IMR-90 (cell line): ENCODE results near the gene STX1B. TPM values are rescaled to one million over a fixed set of nuclear protein-coding genes. Genes with fewer than 3 reads are reported as not detected.

Experiments used
- ATAC-seq: fragments of 200-7000 bp; cut with Tn5 transposase; 2 replicates; pipeline ENCODE4 v1.9.1; 2020; ENCODE audit warnings: low read depth, mild to moderate bottlenecking, moderate library complexity
- BruUV-seq: library from RNA; stranded (reverse); fragments of 400-500 nt; replicated peaks from 2 replicates; lab custom pipeline; 2021; lab: Mats Ljungman, UMichigan
- CTCF ChIA-PET: fragments of 300-600 bp; formaldehyde crosslinking; extraction: SDS; loops from one replicate; lab custom pipeline; 2021; ENCODE audit warnings: antibody characterized with exemption; lab: Yijun Ruan, JAX
- POLR2A ChIA-PET: fragments of 300-600 bp; sonication (Branson Sonifier 250); formaldehyde crosslinking; loops from one replicate; lab custom pipeline; 2022; ENCODE audit warnings: antibody characterized with exemption; ENCODE audit not compliant: unreplicated experiment; lab: Charles Lee
- DNase-seq: peaks from one replicate; pipeline ENCODE4 v3.0.0; 2013
- H2AFZ ChIP-seq: replicated peaks from 2 replicates; pipeline ENCODE3; 2013; ENCODE audit warnings: low read length, mild to moderate bottlenecking; ENCODE audit not compliant: poor library complexity
- H2AK5ac ChIP-seq: 2 replicates; pipeline ENCODE4 v1.6.1; 2013; ENCODE audit warnings: low read depth, low read length, inconsistent platforms
- H2AK9ac ChIP-seq: replicated peaks from 2 replicates; pipeline ENCODE3; 2013; ENCODE audit warnings: mild to moderate bottlenecking, low read depth, low read length, moderate library complexity; ENCODE audit not compliant: poor library complexity
- H2BK120ac ChIP-seq: 2 replicates; pipeline ENCODE4 v1.6.1; 2013; ENCODE audit warnings: low read depth, low read length, inconsistent platforms
- H2BK15ac ChIP-seq: 3 replicates; pipeline ENCODE4 v1.6.1; 2013; ENCODE audit warnings: low read depth, low read length, inconsistent platforms
- H2BK20ac ChIP-seq: 2 replicates; pipeline ENCODE4 v1.6.1; 2013; ENCODE audit warnings: low read depth, mild to moderate bottlenecking, inconsistent platforms, low read length, moderate library complexity
- H2BK5ac ChIP-seq: 2 replicates; pipeline ENCODE4 v1.6.1; 2013; ENCODE audit warnings: mild to moderate bottlenecking, low read depth, low read length, inconsistent platforms; ENCODE audit not compliant: poor library complexity, severe bottlenecking
- H3K14ac ChIP-seq: replicated peaks from 2 replicates; pipeline ENCODE4 v1.6.1; 2013; ENCODE audit warnings: low read depth, low read length, inconsistent platforms
- H3K18ac ChIP-seq: 2 replicates; pipeline ENCODE4 v1.6.1; 2013; ENCODE audit warnings: low read depth, low read length, control low read depth
- H3K23ac ChIP-seq: 2 replicates; pipeline ENCODE4 v1.6.1; 2013; ENCODE audit warnings: low read depth, low read length, inconsistent platforms
- H3K27ac ChIP-seq: 2 replicates; pipeline ENCODE4 v1.5.1; 2013; ENCODE audit warnings: mild to moderate bottlenecking, control low read depth, low read length; ENCODE audit not compliant: insufficient read depth
- H3K27me3 ChIP-seq: 2 replicates; pipeline ENCODE4 v1.6.1; 2013; ENCODE audit warnings: low read length; ENCODE audit not compliant: control insufficient read depth, insufficient read depth
- H3K36me3 ChIP-seq: 2 replicates; pipeline ENCODE4 v1.6.1; 2013; ENCODE audit warnings: low read length, mixed read lengths; ENCODE audit not compliant: control insufficient read depth, insufficient read depth
- H3K4ac ChIP-seq: 2 replicates; pipeline ENCODE4 v1.6.1; 2013; ENCODE audit warnings: low read depth, low read length, inconsistent platforms
- H3K4me1 ChIP-seq: 2 replicates; pipeline ENCODE4 v1.6.1; 2013; ENCODE audit warnings: low read length, mixed read lengths; ENCODE audit not compliant: control insufficient read depth, insufficient read depth
- H3K4me2 ChIP-seq: 2 replicates; pipeline ENCODE4 v1.6.1; 2013; ENCODE audit warnings: low read depth, mild to moderate bottlenecking, control low read depth, low read length, moderate library complexity
- H3K4me3 ChIP-seq: 2 replicates; pipeline ENCODE4 v1.5.1; 2013; ENCODE audit warnings: low read depth, mild to moderate bottlenecking, control low read depth, low read length, moderate library complexity; ENCODE audit not compliant: insufficient read depth
- H3K56ac ChIP-seq: 2 replicates; pipeline ENCODE4 v1.6.1; 2013; ENCODE audit warnings: low read length, inconsistent platforms; ENCODE audit not compliant: insufficient read depth; ENCODE audit errors: extremely low read depth
- H3K79me1 ChIP-seq, 2 experiments: 2 replicates each; pipeline ENCODE4 v1.6.1; 2013; ENCODE audit warnings: low read length in 2 of 2, inconsistent platforms in 1 of 2, low read depth in 1 of 2
- H3K9ac ChIP-seq: 2 replicates; pipeline ENCODE4 v1.6.1; 2013; ENCODE audit warnings: low read depth, low read length, control low read depth
- H3K9me1 ChIP-seq: 2 replicates; pipeline ENCODE4 v1.6.1; 2013; ENCODE audit warnings: low read length, inconsistent platforms; ENCODE audit not compliant: insufficient read depth
- H3K9me3 ChIP-seq: 2 replicates; pipeline ENCODE4 v1.6.1; 2013; ENCODE audit warnings: low read length; ENCODE audit not compliant: control insufficient read depth, insufficient read depth
- H4K20me1 ChIP-seq: 2 replicates; pipeline ENCODE4 v1.6.1; 2013; ENCODE audit warnings: low read length, inconsistent platforms; ENCODE audit not compliant: insufficient read depth
- H4K5ac ChIP-seq: 2 replicates; pipeline ENCODE4 v1.6.1; 2013; ENCODE audit warnings: mild to moderate bottlenecking, low read depth, low read length, control low read depth
- H4K8ac ChIP-seq, 2 experiments: 2 replicates each; pipeline ENCODE4 v1.6.1; 2013; ENCODE audit warnings: low read depth in 2 of 2, low read length in 2 of 2, control low read depth in 1 of 2, inconsistent platforms in 1 of 2
- H4K91ac ChIP-seq: 2 replicates; pipeline ENCODE4 v1.6.1; 2013; ENCODE audit warnings: low read depth, low read length, inconsistent platforms; ENCODE audit not compliant: insufficient read depth
- CEBPB ChIP-seq: IDR thresholded peaks from 2 replicates; pipeline ENCODE4 v1.6.1; 2012; ENCODE audit warnings: low read depth, low read length, improper control_type of control experiment
- FOS ChIP-seq: fragments of 150-350 bp; IDR thresholded peaks from 2 replicates; pipeline ENCODE4 v1.6.1; 2016; ENCODE audit warnings: low read depth, low read length
- MXI1 ChIP-seq: IDR thresholded peaks from 2 replicates; pipeline ENCODE4 v1.6.1; 2012; ENCODE audit warnings: low read depth, mild to moderate bottlenecking, low read length, moderate library complexity, borderline replicate concordance
- NFE2L2 ChIP-seq: fragments of 150-350 bp; IDR thresholded peaks from 2 replicates; pipeline ENCODE4 v1.6.1; 2016; ENCODE audit warnings: low read depth, mild to moderate bottlenecking, low read length
- POLR2A ChIP-seq: IDR thresholded peaks from 2 replicates; pipeline ENCODE4 v1.6.1; 2012; ENCODE audit warnings: mild to moderate bottlenecking, low read depth, low read length
- RAD21 ChIP-seq: IDR thresholded peaks from 2 replicates; pipeline ENCODE4 v1.6.1; 2012; ENCODE audit warnings: low read length, improper control_type of control experiment
- WGBS, 2 experiments: methylation state at CpG; one replicate each; pipeline versions ENCODE4 v1.1.5 to v1.1.7; 2013; ENCODE audit warnings: missing lambda C conversion rate in 2 of 2; ENCODE audit not compliant: insufficient read length in 1 of 2; ENCODE audit errors: extremely low coverage in 2 of 2; 5-methylcytosine and 5-hydroxymethylcytosine counted together
- dilution Hi-C: fragments of 300-500 bp; cut with HindIII; formaldehyde crosslinking; loops from one replicate; pipeline ENCODE4 v1.14.3; 2018; ENCODE audit warnings: low sequenced_read_pairs; ENCODE audit not compliant: unreplicated experiment
- in situ Hi-C: fragments of 300-500 bp; cut with MboI; formaldehyde crosslinking; loops from 3 replicates; pipeline ENCODE4 v1.14.3; 2019; ENCODE audit warnings: low sequenced_read_pairs, inconsistent platforms, mixed read lengths
- intact Hi-C: fragments of 100-400 bp; cut with micrococcal nuclease; formaldehyde crosslinking; loops from 2 replicates; pipeline ENCODE4 v1.10.0; 2022
- polyA plus RNA-seq, 3 experiments: library from polyadenylated mRNA; depleted of rRNA; stranded (reverse); fragments of >200 nt; gene quantifications; 2 replicates each; pipeline ENCODE4 v1.2.3, GENCODE V29; 2012; ENCODE audit warnings: low replicate concordance in 1 of 3
- total RNA-seq: library from RNA; depleted of rRNA; stranded (reverse); fragments of >200 nt; gene quantifications from 2 replicates; pipeline ENCODE4 v1.2.3, GENCODE V29; 2012

Gene STX1B
- total and polyA plus RNA-seq, 2 of the 4 experiments (the other 2 are of a cell fraction), result 3.9 to 14.9 TPM

GRCh38 chr16:31008551-31008950, 1.9 kb downstream of the STX1B start:
- no peak overlapping the region; the same call in 1 of the 2 replicates for H3K27ac ChIP-seq
- dilution Hi-C loops (no loop called here), intact Hi-C loops (no loop called here), in situ Hi-C loops (no loop called here)
- H2BK20ac ChIP-seq, result peak overlapping the region; percentile 60
- H3K9ac ChIP-seq, result no peak overlapping the region
- peak overlapping the region; percentile 64 for H2BK120ac ChIP-seq
- peak overlapping the region; percentile 94 for H2AK5ac ChIP-seq
- peak overlapping the region; percentile 70; the same call in 1 of the 3 replicates for H2BK15ac ChIP-seq
- peak overlapping the region; percentile 56 for H2AK9ac ChIP-seq
- H2AFZ ChIP-seq, result no peak overlapping the region
- peak overlapping the region; percentile 50 to 64; a peak in 3 of 4 replicates for H4K8ac ChIP-seq
- peak overlapping the region; percentile 55; the same call in 1 of the 2 replicates for H3K14ac ChIP-seq
- 0 out of 2 replicates have a peak, but pooled peaks cover 5% of the 10 kb centered on the region for H3K9me1 ChIP-seq
- H3K9me3 ChIP-seq, result no peaks in the 10 kb centered on the region
- peak overlapping the region; percentile 18; the same call in 1 of the 2 replicates for H3K23ac ChIP-seq
- H3K36me3 ChIP-seq, result no peaks in the 10 kb centered on the region
- DNase-seq, result no peak
- H3K27me3 ChIP-seq, result peaks cover 7% of the 10 kb centered on the region
- ChIA-PET POLR2A (interaction anchor here (0.6 kb wide), 2 partner anchors 37 to 85 kb away, joined by 3 read pairs; partner anchors contain the start of gene FBXL19), CTCF (no interaction called here)
- H3K79me1 ChIP-seq, result peaks cover 4 to 43% of the 10 kb centered on the region in 2 experiments; a peak in 3 of 4 replicates
- H3K4ac ChIP-seq, result peak overlapping the region; percentile 90
- H2BK5ac ChIP-seq, result peak overlapping the region; percentile 16
- no peak for ATAC-seq
- peak overlapping the region; percentile 76; the same call in 1 of the 2 replicates for H4K91ac ChIP-seq
- H3K18ac ChIP-seq, result 0 out of 2 replicates have a peak overlapping the region, but pooled peaks have one; percentile 37
- peak overlapping the region; percentile 70; the same call in 1 of the 2 replicates for H4K5ac ChIP-seq
- no peaks in the 10 kb centered on the region for H4K20me1 ChIP-seq
- no TSS peak for BruUV-seq
- no peak overlapping the region for H3K56ac ChIP-seq
- peaks cover 32% of the 10 kb centered on the region for H3K4me1 ChIP-seq
- no peak for TF ChIP-seq POLR2A
- no peak for TF ChIP-seq NFE2L2
- TF ChIP-seq RAD21, result no peak
- no peak for TF ChIP-seq CEBPB
- no peak for TF ChIP-seq MXI1
- TF ChIP-seq FOS, result no peak
- H3K4me3 ChIP-seq, result no peak overlapping the region
- H3K4me2 ChIP-seq, result peak overlapping the region; percentile 66; the same call in 1 of the 2 replicates
- no CpG with 5 or more reads among the region's 5 CpGs for WGBS, 2 experiments
